GM03348 (cell line): Measurements from ENCODE around the gene DNM3.

Experiments used
- DNase-seq: peaks from one replicate; pipeline ENCODE4 v3.0.0; 2012; ENCODE audit warnings: low spot score

The DNM3 gene

GRCh38 chr1:171817511-171818265 is 23.6 kb upstream of the DNM3 start:
- peak; percentile 71 for DNase-seq

GRCh38 chr1:171819946-171820345 is 21.4 kb upstream of the DNM3 start:
- no peak for DNase-seq

GRCh38 chr1:171826973-171827372 is 14.3 kb upstream of the DNM3 start:
- no peak for DNase-seq

GRCh38 chr1:171828794-171829193 is 12.5 kb upstream of the DNM3 start:
- DNase-seq, result no peak

- no peak for DNase-seq
Measured at GRCh38 chr1:171833091-171833825, 8.0 kb upstream of the DNM3 start.

GRCh38 chr1:171834821-171835220 is 6.5 kb upstream of the DNM3 start:
- no peak for DNase-seq

- DNase-seq, result no peak
Measured at GRCh38 chr1:171835891-171836290, 5.4 kb upstream of the DNM3 start.

- DNase-seq, result peak; percentile 27
Measured at GRCh38 chr1:171841931-171842761, 848 bp downstream of the DNM3 start.

- no peak for DNase-seq
Measured at GRCh38 chr1:171844381-171844780, 3.1 kb downstream of the DNM3 start.

GRCh38 chr1:171845998-171846397 is 4.7 kb downstream of the DNM3 start:
- no peak for DNase-seq

GRCh38 chr1:171849245-171849898 is 8.1 kb downstream of the DNM3 start:
- no peak for DNase-seq

GRCh38 chr1:171850651-171851350 is 9.5 kb downstream of the DNM3 start:
- DNase-seq, result no peak

GRCh38 chr1:171852272-171852671 is 11.0 kb downstream of the DNM3 start:
- peak; percentile 65 for DNase-seq

GRCh38 chr1:171855381-171855780 is 14.1 kb downstream of the DNM3 start:
- no peak for DNase-seq

- DNase-seq, result no peak
Measured at GRCh38 chr1:171858696-171859095, 17.4 kb downstream of the DNM3 start.

- DNase-seq, result no peak
Measured at GRCh38 chr1:171860696-171861095, 19.4 kb downstream of the DNM3 start.

- DNase-seq, result no peak
Measured at GRCh38 chr1:171863531-171863930, 22.2 kb downstream of the DNM3 start.

GRCh38 chr1:171864308-171864707 is 23.0 kb downstream of the DNM3 start:
- no peak for DNase-seq

GRCh38 chr1:171865106-171865505 is 23.8 kb downstream of the DNM3 start:
- no peak for DNase-seq

- DNase-seq, result no peak
Measured at GRCh38 chr1:171867236-171867635, 25.9 kb downstream of the DNM3 start.

GRCh38 chr1:171868217-171868803 is 27.0 kb downstream of the DNM3 start:
- no peak for DNase-seq
